ENCODE data around the gene CHERP.

The CHERP gene

DNA sequence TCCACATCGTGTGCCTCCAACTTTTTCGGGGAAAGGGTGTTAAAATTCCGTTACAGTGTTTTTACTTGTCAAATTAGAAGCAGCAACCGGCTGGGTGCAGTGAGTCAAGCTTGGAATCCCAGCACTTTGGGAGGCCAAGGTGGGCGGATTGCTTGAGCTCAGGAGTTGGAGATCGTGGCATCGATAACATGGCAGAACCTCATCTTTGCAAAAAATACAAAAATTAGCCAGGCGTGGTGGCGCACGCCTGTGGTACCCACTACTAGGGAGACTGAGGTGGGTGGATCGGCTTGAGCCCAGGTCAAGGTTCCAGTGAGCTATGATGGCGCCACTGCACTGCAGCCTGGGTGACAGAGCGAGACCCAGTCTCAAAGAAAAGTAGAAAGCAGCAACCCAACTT, 31.1 kb upstream of the CHERP start:
- no peak for DNase-seq (ENCODE audit: low read depth, low spot score)
- Histone ChIP-seq H3K36me3 (ENCODE audit: insufficient read depth, low read length) (peaks cover 36% of the 10 kb centered on the region; the same call in 1 of the 2 replicates), H3K9ac (ENCODE audit: insufficient read length) (peak overlapping the region; percentile 78), H3K27ac (no peak overlapping the region), H3K9me3 (ENCODE audit: low read depth, low read length) (no peaks in the 10 kb centered on the region), H3K4me3 (peak overlapping the region; percentile 93)
- TF ChIP-seq FOXP2 (optimal IDR thresholded peaks at IDR 0.05; ENCODE audit: control extremely low read depth, extremely low read length, insufficient read depth), result no peak
- TF ChIP-seq EZH2 (IDR thresholded peaks at IDR 0.05), result no peak
- TF ChIP-seq POLR2AphosphoS5 (IDR thresholded peaks at IDR 0.05; ENCODE audit: borderline replicate concordance, low read depth, low read length), result no peak

GRCh38 chr19:16572332-16573211, 30.3 kb upstream of the CHERP start, which contains the start of gene SLC35E1:
SLC35E1 (minus strand) TSS chr19:16572415; CDS start chr19:16572364, 51 bp downstream.
- H3K36me3 ChIP-seq (ENCODE audit: insufficient read depth, low read length), result peaks cover 38% of the 10 kb centered on the region
- H3K27ac ChIP-seq, result no peak within 1 kb of the TSS
- peak; percentile 86; the same call in 1 of the 2 replicates for TF ChIP-seq POLR2AphosphoS5 (IDR thresholded peaks at IDR 0.05; ENCODE audit: borderline replicate concordance, low read depth, low read length)
- no peak for TF ChIP-seq EZH2 (IDR thresholded peaks at IDR 0.05)
- DNase-seq (ENCODE audit: low read depth, low spot score), result peak; percentile 18
- peak within 1 kb of the TSS; percentile 93 for H3K4me3 ChIP-seq
- peak within 1 kb of the TSS; percentile 86 for H3K9ac ChIP-seq (ENCODE audit: insufficient read length)
- no peaks in the 10 kb centered on the region for H3K9me3 ChIP-seq (ENCODE audit: low read depth, low read length)

DNA sequence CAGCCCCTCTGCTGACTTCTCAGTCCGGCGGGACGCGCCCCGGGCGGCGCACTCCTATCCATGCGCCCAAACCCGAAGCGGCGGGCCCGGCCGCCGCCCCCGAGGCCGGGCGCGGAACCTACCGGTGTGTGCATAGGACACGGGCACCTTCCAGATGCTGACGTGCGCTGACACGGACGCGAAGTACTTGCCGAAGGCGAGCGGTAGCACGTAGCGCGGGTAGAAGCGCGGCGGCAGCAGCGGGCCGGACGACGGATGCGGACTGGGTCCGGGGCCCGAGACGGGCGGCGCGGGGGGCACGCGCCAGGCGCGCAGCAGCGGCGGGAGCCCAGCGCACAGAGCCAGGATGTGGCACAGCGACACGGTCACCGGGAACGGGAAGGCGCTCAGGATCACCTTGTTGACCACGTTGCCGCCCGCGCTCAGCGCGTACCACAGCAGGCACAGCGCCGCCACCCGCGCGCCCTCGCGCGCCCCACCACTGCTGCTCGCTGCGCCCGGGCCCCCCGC, 29.6 kb upstream of the CHERP start:
- Histone ChIP-seq H3K27ac (no peak overlapping the region), H3K9me3 (ENCODE audit: low read depth, low read length) (no peaks in the 10 kb centered on the region), H3K36me3 (ENCODE audit: insufficient read depth, low read length) (peaks cover 40% of the 10 kb centered on the region), H3K9ac (ENCODE audit: insufficient read length) (peak overlapping the region; percentile 86), H3K4me3 (peak overlapping the region; percentile 92)
- TF ChIP-seq POLR2AphosphoS5 (IDR thresholded peaks at IDR 0.05; ENCODE audit: borderline replicate concordance, low read depth, low read length), result no peak
- TF ChIP-seq EZH2 (IDR thresholded peaks at IDR 0.05), result no peak
- no peak for TF ChIP-seq FOXP2 (optimal IDR thresholded peaks at IDR 0.05; ENCODE audit: control extremely low read depth, extremely low read length, insufficient read depth)
- DNase-seq (ENCODE audit: low read depth, low spot score), result no peak

DNA sequence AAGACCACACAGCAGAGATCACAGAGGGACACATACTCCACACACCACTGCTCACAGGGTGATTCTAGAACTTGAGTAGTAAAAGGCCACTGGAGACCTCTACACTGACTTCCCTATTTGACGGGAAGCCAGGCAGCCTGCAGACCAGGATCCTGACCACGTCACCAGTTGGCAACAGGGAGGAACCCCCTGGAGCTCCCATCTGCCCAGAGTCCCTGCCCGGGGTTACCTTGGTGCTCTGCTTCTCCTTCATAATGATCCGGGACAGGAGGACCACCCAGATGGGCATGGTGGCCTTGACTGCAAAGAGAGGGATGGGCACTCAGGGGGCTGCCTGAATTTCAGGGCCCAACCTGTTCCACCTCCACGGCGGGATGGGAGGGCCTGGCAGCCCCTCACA, 29.0 kb upstream of the CHERP start:
- no peak for DNase-seq (ENCODE audit: low read depth, low spot score)
- no peak overlapping the region for H3K27ac ChIP-seq

DNA sequence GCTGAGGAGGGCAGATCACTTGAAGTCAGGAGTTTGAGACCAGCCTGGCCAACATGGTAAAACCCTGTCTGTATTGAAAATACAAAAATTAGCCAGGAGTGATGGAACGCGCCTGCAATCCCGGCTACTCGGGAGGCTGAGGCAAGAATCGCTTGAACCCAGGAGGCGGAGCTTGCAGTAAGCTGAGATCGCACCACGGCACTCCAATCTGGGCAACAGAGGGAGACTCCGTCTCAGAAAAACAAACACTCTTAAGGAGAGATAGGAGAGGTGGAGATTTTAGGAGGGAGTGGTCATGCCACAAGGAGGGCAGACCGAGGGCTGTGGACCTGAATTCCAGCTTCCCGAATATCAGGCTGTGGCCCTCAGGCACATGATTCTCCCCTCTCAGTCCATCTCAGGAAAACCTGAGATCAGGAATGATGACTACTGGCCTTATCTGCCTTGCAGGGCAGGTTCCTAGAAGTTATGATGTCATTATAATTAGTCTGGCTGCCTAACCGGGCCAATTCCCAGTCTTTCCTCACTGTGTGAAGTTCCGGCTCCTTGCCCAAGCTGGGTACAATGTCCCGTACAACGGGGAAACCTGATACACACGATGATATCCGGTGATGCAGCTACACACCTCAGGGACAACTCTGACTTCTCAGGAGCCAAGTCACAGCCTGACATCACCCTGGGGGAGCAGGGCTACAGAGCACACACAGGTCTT, 27.5 kb upstream of the CHERP start:
- no peaks in the 10 kb centered on the region for H3K9me3 ChIP-seq (ENCODE audit: low read depth, low read length)
- no peak overlapping the region for H3K27ac ChIP-seq
- no peak for DNase-seq (ENCODE audit: low read depth, low spot score)
- TF ChIP-seq EZH2 (IDR thresholded peaks at IDR 0.05) (no peak), FOXP2 (optimal IDR thresholded peaks at IDR 0.05; ENCODE audit: control extremely low read depth, extremely low read length, insufficient read depth) (no peak), POLR2AphosphoS5 (IDR thresholded peaks at IDR 0.05; ENCODE audit: borderline replicate concordance, low read depth, low read length) (no peak)
- no peak overlapping the region for H3K9ac ChIP-seq (ENCODE audit: insufficient read length)
- H3K4me3 ChIP-seq, result no peak overlapping the region
- H3K36me3 ChIP-seq (ENCODE audit: insufficient read depth, low read length), result peaks cover 36% of the 10 kb centered on the region

More for the DNA sequence above, 29.0 kb upstream of the CHERP start:
- Histone ChIP-seq H3K4me3 (peak overlapping the region; percentile 92), H3K36me3 (ENCODE audit: insufficient read depth, low read length) (peaks cover 41% of the 10 kb centered on the region), H3K9ac (ENCODE audit: insufficient read length) (peak overlapping the region; percentile 86), H3K9me3 (ENCODE audit: low read depth, low read length) (no peaks in the 10 kb centered on the region)
- no peak for TF ChIP-seq FOXP2 (optimal IDR thresholded peaks at IDR 0.05; ENCODE audit: control extremely low read depth, extremely low read length, insufficient read depth)
- TF ChIP-seq POLR2AphosphoS5 (IDR thresholded peaks at IDR 0.05; ENCODE audit: borderline replicate concordance, low read depth, low read length), result no peak
- no peak for TF ChIP-seq EZH2 (IDR thresholded peaks at IDR 0.05)

DNA sequence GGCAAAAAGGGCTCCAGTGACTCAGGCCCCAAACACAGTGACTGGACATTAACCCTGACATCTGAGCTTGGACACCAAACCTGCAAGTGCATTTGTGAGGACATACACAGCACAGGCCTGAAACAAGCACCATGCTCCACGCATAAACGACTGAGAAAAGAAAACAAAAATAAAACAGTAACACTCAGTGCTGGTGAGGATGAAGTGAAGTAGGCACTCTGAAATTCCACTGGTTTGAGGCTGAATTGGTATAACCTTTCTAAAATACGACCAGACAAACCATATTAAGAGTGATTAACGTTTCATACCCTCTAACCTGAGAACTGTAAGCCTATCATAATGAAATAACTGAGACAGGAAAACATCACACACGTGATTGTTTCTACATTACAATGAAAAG, 24.5 kb upstream of the CHERP start:
- no peak overlapping the region for H3K9ac ChIP-seq (ENCODE audit: insufficient read length)
- H3K9me3 ChIP-seq (ENCODE audit: low read depth, low read length), result no peaks in the 10 kb centered on the region
- H3K27ac ChIP-seq, result no peak overlapping the region
- DNase-seq (ENCODE audit: low read depth, low spot score), result no peak
- H3K36me3 ChIP-seq (ENCODE audit: insufficient read depth, low read length), result peaks cover 46% of the 10 kb centered on the region
- H3K4me3 ChIP-seq, result no peak overlapping the region
- no peak for TF ChIP-seq EZH2 (IDR thresholded peaks at IDR 0.05)
- no peak for TF ChIP-seq FOXP2 (optimal IDR thresholded peaks at IDR 0.05; ENCODE audit: control extremely low read depth, extremely low read length, insufficient read depth)
- no peak for TF ChIP-seq POLR2AphosphoS5 (IDR thresholded peaks at IDR 0.05; ENCODE audit: borderline replicate concordance, low read depth, low read length)

- Histone ChIP-seq H3K36me3 (ENCODE audit: insufficient read depth, low read length) (peaks cover 50% of the 10 kb centered on the region), H3K27ac (no peak overlapping the region), H3K9ac (ENCODE audit: insufficient read length) (no peak overlapping the region), H3K9me3 (ENCODE audit: low read depth, low read length) (no peaks in the 10 kb centered on the region), H3K4me3 (no peak overlapping the region)
- no peak for DNase-seq (ENCODE audit: low read depth, low spot score)
- TF ChIP-seq EZH2 (IDR thresholded peaks at IDR 0.05) (no peak), FOXP2 (optimal IDR thresholded peaks at IDR 0.05; ENCODE audit: control extremely low read depth, extremely low read length, insufficient read depth) (no peak), POLR2AphosphoS5 (IDR thresholded peaks at IDR 0.05; ENCODE audit: borderline replicate concordance, low read depth, low read length) (no peak)
Measured at GRCh38 chr19:16566161-16566560, 23.9 kb upstream of the CHERP start.

- H3K36me3 ChIP-seq (ENCODE audit: insufficient read depth, low read length), result peaks cover 43% of the 10 kb centered on the region
- no peaks in the 10 kb centered on the region for H3K9me3 ChIP-seq (ENCODE audit: low read depth, low read length)
- no peak overlapping the region for H3K27ac ChIP-seq
- no peak for TF ChIP-seq POLR2AphosphoS5 (IDR thresholded peaks at IDR 0.05; ENCODE audit: borderline replicate concordance, low read depth, low read length)
- TF ChIP-seq EZH2 (IDR thresholded peaks at IDR 0.05), result no peak
- TF ChIP-seq FOXP2 (optimal IDR thresholded peaks at IDR 0.05; ENCODE audit: control extremely low read depth, extremely low read length, insufficient read depth), result no peak
- H3K9ac ChIP-seq (ENCODE audit: insufficient read length), result no peak overlapping the region
- no peak for DNase-seq (ENCODE audit: low read depth, low spot score)
- no peak overlapping the region for H3K4me3 ChIP-seq
Measured at GRCh38 chr19:16564842-16565241, 22.6 kb upstream of the CHERP start.
